M059J (cell line): ENCODE measurements around the gene DUSP12. TPM values are rescaled to one million over a fixed set of nuclear protein-coding genes. Genes with fewer than 3 reads are reported as not detected.

Experiments used
- DNase-seq: peaks from one replicate; pipeline ENCODE4 v3.0.0-alpha.2; 2012; ENCODE audit warnings: low read depth
- total RNA-seq: library from RNA; depleted of rRNA; stranded (reverse); fragments of >200 nt; shearing (Covaris generic); gene quantifications from 2 replicates; pipeline ENCODE4 v1.2.3, GENCODE V29; 2014

The DUSP12 gene
- total RNA-seq, 1 experiment from 2014 or later: 44.5 TPM

DNA sequence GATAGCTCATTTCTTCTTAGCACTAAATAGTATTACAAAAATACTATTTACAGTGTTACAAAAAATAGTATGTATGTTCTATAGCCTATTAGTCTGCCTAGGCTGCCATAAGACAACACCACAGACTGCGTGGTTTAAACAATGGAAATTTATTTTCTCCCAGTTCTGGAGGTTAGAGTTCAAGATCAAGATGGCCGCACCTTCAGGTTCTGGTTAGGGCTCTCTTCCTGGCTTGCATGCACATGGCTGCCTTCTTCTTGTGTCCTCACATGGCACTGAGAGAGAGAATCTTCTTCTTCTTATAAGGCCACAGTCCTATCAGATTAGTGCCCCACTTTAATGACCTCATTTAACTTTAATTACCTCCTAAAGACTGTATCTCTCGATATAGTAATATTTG lies 20.7 kb downstream of the DUSP12 start:
- no peak for DNase-seq

DNA sequence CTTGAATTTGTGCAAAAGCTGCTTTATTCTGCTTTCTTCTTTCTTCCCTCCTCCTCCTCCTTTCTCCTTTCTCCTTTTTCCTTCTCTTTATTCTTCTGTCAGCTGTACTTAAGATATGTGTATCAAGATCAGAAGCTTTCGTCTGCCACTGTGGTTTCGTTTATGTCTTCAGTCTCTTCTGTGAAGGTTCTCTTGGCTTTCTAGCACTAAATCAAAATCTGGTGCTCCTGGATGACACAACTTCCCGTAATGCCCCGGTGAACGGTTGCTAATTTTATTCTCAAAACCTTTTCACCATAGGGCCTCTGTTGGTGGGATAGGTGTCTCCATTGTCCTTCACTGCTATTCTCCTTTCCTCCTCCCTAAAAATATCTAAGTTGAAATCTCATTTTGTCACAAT lies 21.6 kb downstream of the DUSP12 start:
- DNase-seq: no peak

DNA sequence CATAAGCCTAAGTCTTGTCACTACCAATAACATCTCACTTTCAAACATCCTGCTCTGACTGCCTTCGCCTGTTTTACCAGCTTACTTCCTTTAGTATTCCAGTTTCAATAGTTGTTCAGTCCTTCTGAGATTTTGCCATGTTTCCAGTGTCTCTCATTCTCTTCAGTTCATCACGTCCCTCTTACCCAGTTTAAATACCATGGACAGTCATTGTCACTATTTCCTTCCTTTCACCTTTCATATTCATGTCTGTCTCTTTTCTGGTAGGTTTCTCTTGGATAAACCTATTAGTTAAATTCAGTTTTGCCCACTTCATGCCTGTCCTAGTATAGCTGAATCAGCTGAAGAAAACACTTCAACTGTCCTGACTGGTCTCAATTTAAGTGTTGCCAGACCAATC lies 22.4 kb downstream of the DUSP12 start:
- no peak for DNase-seq

DNA sequence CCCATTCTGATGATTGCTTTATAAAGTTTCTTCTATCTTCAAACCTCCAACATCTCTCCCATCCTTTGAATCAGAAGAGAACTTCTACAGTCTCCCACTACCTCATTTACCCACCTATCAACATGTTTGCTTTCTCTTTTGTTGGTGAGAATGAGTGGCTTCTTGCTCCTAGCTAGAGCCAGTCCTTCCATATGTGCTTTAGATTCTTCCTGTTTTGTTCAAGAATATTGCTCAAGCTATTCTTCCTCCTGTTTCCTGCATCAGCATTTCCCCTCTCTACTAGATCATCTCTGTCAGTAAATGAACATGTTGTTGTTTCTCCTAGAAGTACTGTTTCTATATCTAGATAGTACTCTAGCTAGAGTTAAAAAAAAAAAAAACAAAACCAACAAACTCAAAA lies 22.8 kb downstream of the DUSP12 start:
- DNase-seq: no peak

DNA sequence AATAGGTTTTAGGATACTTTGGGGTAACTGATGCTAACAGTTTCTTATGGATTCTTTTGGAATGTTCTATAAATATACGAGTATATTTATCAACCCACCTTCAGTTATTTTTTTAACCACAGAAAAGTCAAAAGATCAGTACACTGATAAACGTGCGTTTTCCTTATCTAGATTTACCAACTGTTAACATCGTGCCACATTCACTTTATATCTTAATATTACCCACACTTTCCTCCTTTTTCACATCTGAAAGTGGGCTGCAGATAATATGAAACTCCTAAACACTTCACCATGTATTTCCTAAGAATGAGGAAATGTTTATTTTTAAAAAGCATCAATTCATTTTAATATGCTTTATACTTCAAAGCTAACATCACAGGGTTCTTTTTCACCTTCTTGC lies 24.2 kb downstream of the DUSP12 start:
- no peak for DNase-seq

DNA sequence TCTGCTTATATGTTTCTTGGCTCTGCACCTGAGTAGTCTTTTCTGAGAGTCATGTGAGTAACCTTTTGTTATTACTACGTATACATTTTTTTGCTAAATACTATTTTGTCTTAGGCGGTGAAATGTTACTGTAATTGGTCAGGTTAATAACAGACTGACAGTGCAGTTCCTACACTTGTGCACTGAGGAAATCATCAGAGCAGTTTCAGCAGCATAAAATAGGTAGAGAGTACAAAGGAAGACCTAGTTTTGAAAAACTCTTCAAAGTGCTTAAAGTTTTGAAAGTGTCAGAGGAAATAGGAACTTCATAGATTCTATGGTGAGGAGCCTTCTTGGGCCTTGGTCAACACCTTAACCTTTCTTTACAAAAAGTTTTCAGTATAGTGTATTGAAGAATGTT lies 27.7 kb downstream of the DUSP12 start:
- DNase-seq: no peak

DNA sequence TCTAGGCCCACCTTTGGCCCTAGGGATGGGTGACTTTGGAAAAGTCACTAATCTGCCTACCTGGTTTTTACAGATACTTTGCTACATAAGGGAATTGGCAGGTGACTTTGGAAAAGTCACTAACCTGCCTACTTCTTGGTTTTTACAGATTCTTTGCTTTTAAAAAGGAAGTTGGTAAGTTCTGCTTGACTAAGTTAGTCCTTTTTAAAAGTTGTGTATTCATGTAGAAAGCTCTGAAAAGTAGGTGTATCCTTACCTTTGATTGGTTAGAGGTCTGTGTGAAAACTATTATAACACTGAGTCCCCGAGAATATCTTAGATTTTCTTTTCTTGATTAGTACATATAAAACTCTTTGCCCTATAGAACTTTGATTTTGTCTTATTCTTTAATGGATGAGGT lies 28.9 kb downstream of the DUSP12 start:
- DNase-seq: no peak

DNA sequence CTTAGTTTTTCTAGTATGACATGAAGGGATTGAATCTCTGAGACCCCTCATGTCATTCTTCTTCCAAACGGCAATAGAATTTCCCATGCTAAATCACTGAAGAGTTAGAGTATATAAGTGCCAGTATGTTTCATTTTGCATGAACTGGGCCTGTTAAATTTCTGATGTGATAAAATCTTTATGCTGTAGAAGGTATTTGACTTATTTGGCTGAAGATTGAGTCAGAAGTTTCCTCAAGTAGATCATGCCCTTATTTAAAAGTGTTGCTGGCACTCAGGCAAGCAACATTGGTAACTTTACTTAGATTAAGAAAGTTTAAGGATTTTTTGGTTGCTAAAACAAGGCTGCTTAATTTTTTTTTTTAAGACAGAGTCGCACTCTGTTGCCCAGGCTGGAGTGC lies 29.8 kb downstream of the DUSP12 start:
- DNase-seq: peak; percentile 9

DNA sequence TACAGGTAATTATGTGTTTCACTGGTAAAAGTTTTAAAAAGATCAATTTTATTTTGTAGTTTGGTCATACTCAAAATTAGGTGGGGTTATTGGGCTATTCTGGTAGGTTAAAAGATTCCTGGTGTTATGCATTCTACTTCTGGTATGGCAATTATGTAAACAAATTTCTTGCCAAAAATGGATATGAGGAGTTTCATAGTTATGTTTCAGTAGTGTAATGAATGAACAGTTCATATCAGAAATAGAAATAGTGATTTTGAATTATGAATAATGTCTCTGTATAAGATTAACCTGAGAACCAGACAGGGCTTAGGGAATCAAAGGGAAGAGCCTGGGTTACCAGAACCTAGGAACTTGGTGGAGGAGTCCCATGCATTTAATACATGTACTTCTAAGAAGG lies 32.4 kb downstream of the DUSP12 start:
- no peak for DNase-seq

DNA sequence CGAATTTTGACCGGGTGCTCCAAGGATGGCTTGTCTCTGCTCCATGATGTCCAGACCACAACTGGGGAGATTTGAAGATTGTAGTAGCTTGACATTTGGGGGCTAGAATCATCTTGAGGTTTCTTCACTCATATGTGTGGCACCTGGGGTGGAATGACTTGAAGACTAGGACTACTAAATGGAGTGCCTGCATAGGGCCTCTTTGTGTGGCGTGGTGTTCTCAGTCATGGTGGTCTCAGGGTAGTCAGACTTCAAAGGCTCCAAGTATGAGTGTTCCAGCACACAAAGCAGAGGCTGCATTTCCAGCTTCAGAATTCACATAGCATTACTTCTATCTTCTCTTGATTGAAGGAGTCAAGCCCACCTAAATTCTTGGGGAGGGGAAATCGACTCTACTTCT lies 33.3 kb downstream of the DUSP12 start:
- DNase-seq: no peak

DNA sequence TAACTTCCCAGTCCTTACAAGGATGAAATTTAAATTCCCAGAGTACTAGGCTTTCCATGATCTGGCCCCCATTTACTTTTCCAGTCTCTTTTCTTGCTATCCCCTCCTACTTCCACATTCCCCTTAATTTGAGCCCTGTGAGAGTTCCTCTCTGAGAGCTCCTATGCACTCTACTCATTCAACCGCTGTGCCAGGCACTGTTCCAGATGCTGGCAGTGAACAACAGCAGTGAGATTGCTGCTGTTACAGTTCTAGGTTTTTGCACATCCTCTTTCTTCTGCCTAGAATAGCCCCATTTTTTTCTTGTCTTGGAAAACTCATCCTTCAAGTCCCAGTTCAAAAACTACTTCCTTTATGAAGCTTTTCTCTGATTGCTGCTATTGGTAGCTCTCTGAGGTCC lies 35.4 kb downstream of the DUSP12 start:
- DNase-seq: no peak

DNA sequence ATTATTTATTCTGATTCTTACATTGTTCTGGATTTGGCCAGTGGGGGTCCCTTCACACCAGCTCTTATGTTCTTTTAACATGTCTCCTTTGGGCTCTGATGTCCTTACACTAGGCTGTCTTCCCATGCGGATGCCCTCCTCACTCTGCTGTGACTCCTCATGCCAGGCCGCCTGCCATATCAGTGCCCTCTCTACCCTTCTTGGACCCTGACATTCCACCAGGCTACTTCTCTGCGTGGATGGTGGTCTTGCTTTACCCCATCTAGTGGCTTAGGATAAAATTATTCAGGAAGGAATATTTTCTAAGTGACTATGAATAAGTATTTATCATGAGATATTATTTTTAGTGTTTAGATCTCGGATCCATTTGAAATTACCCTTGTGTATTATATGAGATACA lies 37.8 kb downstream of the DUSP12 start:
- no peak for DNase-seq

DNA sequence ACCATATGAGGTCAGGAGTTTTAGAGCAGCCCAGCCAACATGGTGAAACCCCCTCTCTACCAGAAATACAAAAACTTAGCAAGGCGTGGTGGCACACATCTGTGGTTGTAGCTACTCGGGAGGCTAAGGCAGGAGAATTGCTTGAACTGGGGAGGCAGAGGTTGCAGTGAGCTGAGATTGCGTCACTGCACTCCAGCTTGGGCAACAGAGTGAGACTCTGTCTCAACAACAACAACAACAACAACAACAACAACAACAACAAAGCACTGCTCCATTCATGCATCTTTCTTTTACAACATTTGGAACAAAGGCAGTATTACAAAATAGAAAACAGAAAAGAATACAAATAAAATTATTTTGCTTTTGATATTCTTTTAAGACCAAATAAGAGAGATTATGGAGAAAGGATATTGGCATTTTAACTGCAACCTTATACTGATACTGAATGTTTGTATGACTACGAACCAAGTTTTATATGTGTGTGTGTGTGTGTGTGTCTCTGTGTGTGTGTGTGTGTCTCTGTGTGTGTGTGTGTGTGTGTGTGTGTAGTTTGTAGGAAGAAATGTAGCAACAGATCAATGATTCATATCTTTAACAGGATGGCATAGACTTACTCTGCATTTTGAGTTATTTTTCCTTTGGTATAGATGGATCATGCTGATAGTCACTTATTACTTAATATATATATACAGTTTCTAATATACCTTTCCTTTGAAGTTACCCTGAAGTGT lies 41.2 kb downstream of the DUSP12 start:
- no peak for DNase-seq

DNA sequence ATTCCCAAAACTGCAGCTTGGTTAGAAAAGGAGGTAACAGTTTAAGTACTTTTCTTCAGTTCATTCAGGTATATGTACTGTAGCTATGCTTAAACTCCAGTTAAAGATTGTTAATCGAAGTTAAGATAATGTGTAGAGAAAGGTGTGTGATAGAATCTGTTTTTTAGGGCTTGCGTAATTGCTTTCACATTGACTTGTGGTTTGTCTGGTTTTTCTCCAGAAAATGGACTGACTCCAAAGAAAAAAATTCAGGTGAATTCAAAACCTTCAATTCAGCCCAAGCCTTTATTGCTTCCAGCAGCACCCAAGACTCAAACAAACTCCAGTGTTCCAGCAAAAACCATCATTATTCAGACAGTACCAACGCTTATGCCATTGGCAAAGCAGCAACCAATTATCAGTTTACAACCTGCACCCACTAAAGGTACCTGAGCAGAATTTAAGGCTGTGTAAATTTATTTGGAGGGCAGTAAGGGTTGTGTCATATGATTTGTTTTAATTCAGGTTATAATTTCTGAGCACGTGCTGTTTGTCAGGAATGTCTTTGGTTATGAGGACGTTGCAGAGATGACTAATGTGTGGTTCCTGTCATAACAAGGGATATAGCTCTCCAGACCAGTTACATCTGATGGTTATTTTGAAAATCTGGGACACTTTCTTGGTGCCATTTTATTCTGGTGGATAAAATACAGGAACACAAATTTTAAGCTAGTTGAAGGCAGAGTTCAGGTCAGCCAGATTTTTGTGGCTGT lies 42.5 kb downstream of the DUSP12 start:
- peak; percentile 46 for DNase-seq

DNA sequence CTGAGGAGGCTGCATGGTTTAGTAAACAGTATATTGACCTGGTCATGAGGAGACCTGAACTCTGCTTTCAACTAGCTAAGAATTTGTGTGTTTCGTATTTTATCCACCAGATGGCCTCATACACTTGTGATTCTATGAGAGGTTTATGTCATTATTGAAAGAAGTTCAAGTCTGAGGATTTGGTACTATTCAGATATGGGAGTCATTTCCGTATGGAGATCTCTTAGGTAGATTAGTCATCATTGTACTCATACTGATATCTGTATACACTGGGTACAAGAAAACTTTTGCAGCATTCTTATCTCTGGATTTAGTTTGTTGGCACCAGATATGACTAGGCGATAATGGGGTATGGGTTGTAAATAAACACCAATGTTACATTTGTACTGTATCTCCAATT lies 43.2 kb downstream of the DUSP12 start:
- DNase-seq: peak; percentile 89

DNA sequence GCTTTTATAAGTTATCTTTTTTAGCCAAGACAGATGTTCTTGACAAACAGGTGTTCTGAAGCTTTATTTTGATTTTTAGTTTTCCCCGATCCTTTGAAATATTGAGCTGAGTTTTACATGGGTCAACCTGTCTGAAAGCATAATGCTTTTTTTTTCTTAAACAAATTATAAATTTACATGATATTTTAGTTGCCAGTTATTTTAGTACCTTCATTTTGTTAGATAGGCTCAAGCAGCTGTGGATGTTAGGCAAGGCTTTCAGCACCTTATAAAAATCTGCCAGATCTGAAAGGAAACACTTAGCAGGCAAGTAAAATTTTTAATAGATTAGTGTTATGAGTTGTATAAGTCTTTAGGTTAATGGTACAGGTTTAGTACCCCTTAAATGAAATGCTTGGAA lies 50.2 kb downstream of the DUSP12 start:
- DNase-seq: no peak

DNA sequence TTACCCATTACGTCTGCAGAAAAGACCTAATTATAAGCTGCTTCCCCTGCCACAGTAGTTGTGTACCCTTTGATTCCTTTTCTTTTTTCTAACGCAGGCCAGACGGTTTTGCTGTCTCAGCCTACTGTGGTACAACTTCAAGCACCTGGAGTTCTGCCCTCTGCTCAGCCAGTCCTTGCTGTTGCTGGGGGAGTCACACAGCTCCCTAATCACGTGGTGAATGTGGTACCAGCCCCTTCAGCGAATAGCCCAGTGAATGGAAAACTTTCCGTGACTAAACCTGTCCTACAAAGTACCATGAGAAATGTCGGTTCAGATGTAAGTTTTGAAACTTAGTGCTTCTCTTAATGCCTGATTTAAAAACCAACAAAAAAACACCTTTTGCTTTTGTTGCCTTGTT lies 52.4 kb downstream of the DUSP12 start:
- DNase-seq: no peak

DNA sequence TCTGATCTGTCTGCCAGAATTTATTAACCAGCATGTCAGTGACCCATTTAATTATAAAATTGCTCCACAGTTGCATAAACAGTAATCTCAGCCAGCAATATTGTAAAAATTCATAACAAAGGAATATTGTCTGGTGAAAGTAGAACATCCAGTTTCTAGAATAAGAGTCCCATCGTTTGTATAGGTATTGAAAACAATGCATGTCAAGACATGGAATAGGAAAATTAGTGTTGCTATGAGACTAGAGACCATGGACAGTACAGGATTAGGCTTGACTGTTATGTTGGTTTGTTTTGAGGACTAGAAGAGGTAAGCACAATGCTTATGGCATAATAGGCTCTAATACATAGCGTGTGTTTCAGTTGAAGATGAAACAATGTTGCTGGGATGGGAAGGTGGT lies 53.6 kb downstream of the DUSP12 start:
- no peak for DNase-seq

DNA sequence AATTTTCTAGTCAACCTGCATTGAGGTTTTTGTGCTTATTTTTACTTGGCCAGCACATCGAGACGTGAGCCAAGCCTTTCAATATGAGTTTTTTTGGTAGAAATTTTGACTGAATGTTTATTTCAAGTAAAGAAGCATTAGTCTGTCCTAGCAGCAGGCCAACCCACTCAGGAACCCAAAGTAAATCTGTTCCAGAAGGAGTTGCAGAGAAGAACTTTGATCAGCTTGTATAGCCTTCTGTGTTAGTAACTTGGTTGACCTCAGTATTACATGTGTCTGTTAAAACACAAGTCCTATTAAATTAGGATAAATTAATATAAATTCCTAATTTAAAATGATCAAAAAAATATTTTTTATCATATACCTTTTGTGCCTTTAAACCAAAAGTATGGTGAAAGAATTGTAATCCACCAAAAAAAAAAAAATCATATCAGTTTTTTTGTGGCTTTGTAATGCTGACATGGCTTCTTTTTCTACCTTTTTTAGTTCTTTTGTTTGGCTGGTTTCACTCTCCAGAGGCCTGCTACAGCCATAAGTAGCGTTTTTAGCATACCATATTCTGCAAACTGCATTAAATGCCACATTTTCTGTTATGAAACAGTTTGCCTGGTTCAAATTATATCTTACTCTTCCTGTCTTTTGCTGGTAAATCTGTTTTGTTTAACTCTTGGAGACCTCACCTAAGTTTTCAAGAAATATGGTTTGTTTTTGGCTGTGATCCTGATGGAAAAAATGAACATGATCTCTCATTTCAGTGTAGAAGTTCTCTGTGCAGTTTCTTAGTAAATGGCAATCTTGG lies 56.0 kb downstream of the DUSP12 start:
- no peak for DNase-seq
